ENCODE measurements around the gene PSG6. TPM values are rescaled to one million over a fixed set of nuclear protein-coding genes. Genes with fewer than 3 reads are reported as not detected.
A peak's percentile ranks its signal among the peaks of the same experiment; 100 is the strongest.
"Not testable (repeated sequence)": the region's sequence is repeated elsewhere in the genome, so short reads cannot be mapped to it uniquely, and the experiment has no call there.

PSG6 gene
- total and polyA plus RNA-seq, 2 of the 4 experiments (the other 2 are of a cell fraction), result 0.18 TPM; not detected in 1

- Histone ChIP-seq H3K27ac (ENCODE audit: insufficient read depth, low read length) (peak overlapping the region; percentile 97), H2BK120ac (ENCODE audit: low read depth, low read length) (peak overlapping the region; percentile 100), H3K18ac (ENCODE audit: low read depth, low read length) (peak overlapping the region; percentile 94; the same call in 1 of the 2 replicates), H2BK15ac (ENCODE audit: low read depth, low read length) (peak overlapping the region; percentile 90; the same call in 2 of the 3 replicates), H2AK5ac (ENCODE audit: low read depth, low read length) (peak overlapping the region; percentile 100), H2BK20ac (ENCODE audit: low read depth, low read length) (peak overlapping the region; percentile 100), H3K9ac (ENCODE audit: low read depth, low read length) (peak overlapping the region; percentile 5; the same call in 1 of the 2 replicates), H3K14ac (replicated peaks; ENCODE audit: low read depth, low read length) (peak overlapping the region; percentile 99), H2BK5ac (ENCODE audit: low read depth, low read length, poor library complexity, severe bottlenecking) (peak overlapping the region; percentile 99), H4K91ac (ENCODE audit: insufficient read depth, low read depth, low read length) (peak overlapping the region; percentile 100), H3K9me1 (ENCODE audit: insufficient read depth, low read length) (peaks cover 19% of the 10 kb centered on the region), H4K8ac (ENCODE audit: low read depth in 2 of 2, low read length in 2 of 2) (peak overlapping the region; percentile 96 to 97), H3K4me1 (ENCODE audit: control insufficient read depth, insufficient read depth, low read length) (peaks cover 18% of the 10 kb centered on the region), H3K56ac (ENCODE audit: extremely low read depth, insufficient read depth, low read length) (peak overlapping the region; percentile 95; the same call in 1 of the 2 replicates), H4K5ac (ENCODE audit: low read depth, low read length) (peak overlapping the region; percentile 97; the same call in 1 of the 2 replicates), H3K4ac (ENCODE audit: low read depth, low read length) (peak overlapping the region; percentile 99), H3K23ac (ENCODE audit: low read depth, low read length) (peak overlapping the region; percentile 100)
- H3K79me1 ChIP-seq (ENCODE audit: low read depth in 1 of 2, low read length in 2 of 2); BruUV-seq (replicated peaks); H2AK9ac ChIP-seq (replicated peaks; ENCODE audit: low read depth, low read length, poor library complexity); CTCF ChIA-PET; intact Hi-C loops (cut with micrococcal nuclease); H3K36me3 ChIP-seq (ENCODE audit: control insufficient read depth, insufficient read depth, low read length); ATAC-seq (ENCODE audit: low read depth); H2AFZ ChIP-seq (replicated peaks; ENCODE audit: low read length, poor library complexity); POLR2A ChIA-PET (ENCODE audit: unreplicated experiment); H3K27me3 ChIP-seq (ENCODE audit: control insufficient read depth, insufficient read depth, low read length); H4K20me1 ChIP-seq (ENCODE audit: insufficient read depth, low read length); dilution Hi-C loops (cut with HindIII; ENCODE audit: low sequenced_read_pairs, unreplicated experiment); H3K4me2 ChIP-seq (ENCODE audit: low read depth, low read length); H3K4me3 ChIP-seq (ENCODE audit: insufficient read depth, low read depth, low read length); H3K9me3 ChIP-seq (ENCODE audit: control insufficient read depth, insufficient read depth, low read length): not testable (repeated sequence)
- peak; percentile 82 for DNase-seq
- in situ Hi-C loops (cut with MboI; ENCODE audit: low sequenced_read_pairs), result loop anchor here (10.0 kb wide), 1 partner anchor 141 kb away; no protein-coding TSS in a partner anchor
- TF ChIP-seq USF2 (IDR thresholded peaks at IDR 0.05; ENCODE audit: low read depth, low read length), result peak; percentile 50; the same call in 1 of the 2 replicates
Measured at GRCh38 chr19:42934183-42934582, 16.5 kb upstream of the PSG6 start.

GRCh38 chr19:42933412-42933811, 15.7 kb upstream of the PSG6 start:
- H3K36me3 ChIP-seq (ENCODE audit: control insufficient read depth, insufficient read depth, low read length); H4K20me1 ChIP-seq (ENCODE audit: insufficient read depth, low read length); POLR2A ChIA-PET (ENCODE audit: unreplicated experiment); H2AFZ ChIP-seq (replicated peaks; ENCODE audit: low read length, poor library complexity); dilution Hi-C loops (cut with HindIII; ENCODE audit: low sequenced_read_pairs, unreplicated experiment); H3K27me3 ChIP-seq (ENCODE audit: control insufficient read depth, insufficient read depth, low read length); H3K4me2 ChIP-seq (ENCODE audit: low read depth, low read length); intact Hi-C loops (cut with micrococcal nuclease); H3K79me1 ChIP-seq (ENCODE audit: low read depth in 1 of 2, low read length in 2 of 2); ATAC-seq (ENCODE audit: low read depth); CTCF ChIA-PET; H3K4me3 ChIP-seq (ENCODE audit: insufficient read depth, low read depth, low read length); DNase-seq; H3K9me3 ChIP-seq (ENCODE audit: control insufficient read depth, insufficient read depth, low read length); BruUV-seq (replicated peaks): not testable (repeated sequence)
- WGBS, 2 experiments (ENCODE audit: extremely low coverage in 2 of 2, insufficient read length in 1 of 2), result 100% methylated on average over 1 of the region's 3 CpGs; no CpG with 5 or more reads in 1 of the 2 experiments
- peak overlapping the region; percentile 96 to 97 for H4K8ac ChIP-seq (ENCODE audit: low read depth in 2 of 2, low read length in 2 of 2)
- peak overlapping the region; percentile 99 for H2BK5ac ChIP-seq (ENCODE audit: low read depth, low read length, poor library complexity, severe bottlenecking)
- H2BK20ac ChIP-seq (ENCODE audit: low read depth, low read length), result peak overlapping the region; percentile 100
- H3K4me1 ChIP-seq (ENCODE audit: control insufficient read depth, insufficient read depth, low read length), result peaks cover 18% of the 10 kb centered on the region
- peak overlapping the region; percentile 90 for H2AK9ac ChIP-seq (replicated peaks; ENCODE audit: low read depth, low read length, poor library complexity)
- H4K91ac ChIP-seq (ENCODE audit: insufficient read depth, low read depth, low read length), result peak overlapping the region; percentile 100
- peak overlapping the region; percentile 100 for H2BK120ac ChIP-seq (ENCODE audit: low read depth, low read length)
- peak overlapping the region; percentile 5; the same call in 1 of the 2 replicates for H3K9ac ChIP-seq (ENCODE audit: low read depth, low read length)
- peak overlapping the region; percentile 97 for H4K5ac ChIP-seq (ENCODE audit: low read depth, low read length)
- peak overlapping the region; percentile 99 for H3K14ac ChIP-seq (replicated peaks; ENCODE audit: low read depth, low read length)
- H3K9me1 ChIP-seq (ENCODE audit: insufficient read depth, low read length), result peaks cover 19% of the 10 kb centered on the region
- H2BK15ac ChIP-seq (ENCODE audit: low read depth, low read length), result peak overlapping the region; percentile 90
- in situ Hi-C loops (cut with MboI; ENCODE audit: low sequenced_read_pairs), result loop anchor here (10.0 kb wide), 1 partner anchor 141 kb away; no protein-coding TSS in a partner anchor
- H3K23ac ChIP-seq (ENCODE audit: low read depth, low read length), result peak overlapping the region; percentile 100
- peak overlapping the region; percentile 99 for H3K4ac ChIP-seq (ENCODE audit: low read depth, low read length)
- H3K27ac ChIP-seq (ENCODE audit: insufficient read depth, low read length), result peak overlapping the region; percentile 97
- peak overlapping the region; percentile 95 for H3K56ac ChIP-seq (ENCODE audit: extremely low read depth, insufficient read depth, low read length)
- peak overlapping the region; percentile 94 for H3K18ac ChIP-seq (ENCODE audit: low read depth, low read length)
- H2AK5ac ChIP-seq (ENCODE audit: low read depth, low read length), result peak overlapping the region; percentile 100

Data from IMR-90 (cell line).